ENCODE data around the gene PHF11. TPM values are rescaled to one million over a fixed set of nuclear protein-coding genes. Genes with fewer than 3 reads are reported as not detected.

Gene PHF11
- polyA plus RNA-seq (2011; rRNA removed) (11.7 and 13.4 TPM in 2 replicates), polyA plus RNA-seq (2017; fragmentation: RNase III; extraction: RNeasy Plus Mini Kit Qiagen cat#74134 plus additional on column Dnase treatment) (7.1 to 9.0 TPM (median 7.7 TPM) in 3 replicates), polyA minus RNA-seq (2011; rRNA and poly(A)+ RNA removed) (3.1 and 3.4 TPM in 2 replicates)
- 3.1 and 3.6 TPM in 2 replicates for polyA plus RNA-seq (2012; cell fraction: cytosol; rRNA removed)
- polyA plus RNA-seq (2012; cell fraction: nucleus; rRNA removed) = 4.9 and 7.2 TPM in 2 replicates

GRCh38 chr13:49495783-49496762 lies at the start of gene PHF11:
TSS of gene PHF11 (plus strand) at chr13:49495953. CDS start at chr13:49496002, 49 bp downstream.
- H3K4me1 ChIP-seq = peaks cover 8% of the 10 kb centered on the region
- ATAC-seq = peak; percentile 86 to 89
- TF ChIP-seq E2F6 (IDR thresholded peaks at IDR 0.05; ENCODE audit: borderline replicate concordance, low read depth) = 0 out of 2 replicates have a peak, but pooled peaks have one; percentile 23
- TF ChIP-seq JUN (IDR thresholded peaks at IDR 0.05) = peak in 1 of 2 experiments; percentile 65; a peak in 2 of 5 replicates
- no peak for TF ChIP-seq NR3C1 (IDR thresholded peaks at IDR 0.05)
- peak; percentile 49 for TF ChIP-seq POLR2A (IDR thresholded peaks at IDR 0.05; ENCODE audit: low read length)
- TF ChIP-seq MAX (IDR thresholded peaks at IDR 0.05) = 0 out of 2 replicates have a peak, but pooled peaks have one; percentile 25
- TF ChIP-seq ESRRA (IDR thresholded peaks at IDR 0.05; ENCODE audit: borderline replicate concordance, low read length) = no peak
- no peaks in the 10 kb centered on the region for H3K9me3 ChIP-seq
- ChIA-PET CTCF (interaction anchor here (0.8 kb wide), 1 partner anchor 15 kb away, joined by 4 read pairs; no protein-coding TSS in a partner anchor), POLR2A (interaction anchor here (1.0 to 1.9 kb wide), 2 partner anchors 52 to 182 kb away, joined by 3 to 10 read pairs; partner anchors contain the start of genes CAB39L and SETDB2)
- H3K4me2 ChIP-seq = peak within 1 kb of the TSS; percentile 93
- WGBS (ENCODE audit: missing lambda C conversion rate) = 60% methylated on average over 8 of the region's 71 CpGs
- DNase-seq (ENCODE audit: low read depth in 1 of 2, low spot score in 1 of 2) = peak; percentile 23 to 56
- peak within 1 kb of the TSS; percentile 83 for H3K4me3 ChIP-seq
- no peak for FAIRE-seq
- H3K27ac ChIP-seq = peak within 1 kb of the TSS; percentile 83 to 98

GRCh38 chr13:49446473-49446872 lies 49.3 kb upstream of the PHF11 start:
- peaks cover 4% of the 10 kb centered on the region; the same call in 1 of the 3 replicates for H3K4me1 ChIP-seq
- ChIA-PET CTCF (interaction anchor here (0.6 kb wide), 1 partner anchor 131 kb away, joined by 4 read pairs; no protein-coding TSS in a partner anchor), POLR2A (no interaction called here)
- ATAC-seq = no peak
- no peak overlapping the region for H3K4me2 ChIP-seq
- H3K27ac ChIP-seq = no peak overlapping the region
- H3K9me3 ChIP-seq = no peaks in the 10 kb centered on the region
- no peak overlapping the region for H3K4me3 ChIP-seq
- no peak for DNase-seq (ENCODE audit: low read depth in 1 of 2, low spot score in 1 of 2)
- TF ChIP-seq ZC3H11A (IDR thresholded peaks at IDR 0.05) (no peak), EP300 (IDR thresholded peaks at IDR 0.05) (no peak), CTCF (IDR thresholded peaks at IDR 0.05) (no peak), RCOR1 (IDR thresholded peaks at IDR 0.05; ENCODE audit: low read depth, low read length) (no peak), FOXS1 (CRISPR knock-in tag; IDR thresholded peaks at IDR 0.05) (no peak), JUN (IDR thresholded peaks at IDR 0.05) (no peak)
- no peak for FAIRE-seq

GRCh38 chr13:49448753-49449152 lies 47.0 kb upstream of the PHF11 start:
- no peaks in the 10 kb centered on the region for H3K9me3 ChIP-seq
- H3K4me3 ChIP-seq = no peak overlapping the region
- no peak for ATAC-seq
- no peak for FAIRE-seq
- ChIA-PET POLR2A (no interaction called here), CTCF (no interaction called here)
- DNase-seq (ENCODE audit: low read depth in 1 of 2, low spot score in 1 of 2) = no peak
- no peak overlapping the region for H3K27ac ChIP-seq
- 77% methylated on average over 2 of the region's 2 CpGs for WGBS (ENCODE audit: missing lambda C conversion rate)
- TF ChIP-seq BCL3 (IDR thresholded peaks at IDR 0.05) (no peak), MAFK (IDR thresholded peaks at IDR 0.05; ENCODE audit: partially characterized antibody) (peak; percentile 33)
- H3K4me1 ChIP-seq = peaks cover 4% of the 10 kb centered on the region; the same call in 1 of the 3 replicates
- no peak overlapping the region for H3K4me2 ChIP-seq
